AG20443 (cell line): Measurements from ENCODE around the gene SLC46A1.

ENCODE experiments used
- DNase-seq: peaks from one replicate; pipeline ENCODE4 v3.0.0; 2012; ENCODE audit warnings: low spot score, mixed read lengths

Gene SLC46A1

GRCh38 chr17:28379814-28380801 lies 25.9 kb downstream of the SLC46A1 start:
- no peak for DNase-seq

GRCh38 chr17:28372945-28373274 lies 33.1 kb downstream of the SLC46A1 start:
- no peak for DNase-seq

- DNase-seq, result peak; percentile 66
Observed at GRCh38 chr17:28372203-28372944, 33.6 kb downstream of the SLC46A1 start.

- peak; percentile 94 for DNase-seq
Observed at GRCh38 chr17:28371245-28372202, 34.5 kb downstream of the SLC46A1 start, which contains the start of gene SARM1. SARM1 (plus strand) TSS chr17:28371694; CDS start chr17:28372033, 339 bp downstream.

GRCh38 chr17:28370744-28371103 lies 35.3 kb downstream of the SLC46A1 start:
- no peak for DNase-seq

- DNase-seq, result peak; percentile 23
Observed at GRCh38 chr17:28370035-28370743, 35.8 kb downstream of the SLC46A1 start, which contains the start of gene VTN. VTN (minus strand) TSS chr17:28370307; CDS start chr17:28370203, 104 bp downstream.

GRCh38 chr17:28369684-28370034 lies 36.4 kb downstream of the SLC46A1 start:
- DNase-seq, result no peak

- DNase-seq, result no peak
Observed at GRCh38 chr17:28368915-28369683, 36.9 kb downstream of the SLC46A1 start.

GRCh38 chr17:28368306-28368831 lies 37.6 kb downstream of the SLC46A1 start:
- DNase-seq, result no peak

GRCh38 chr17:28367641-28368305 lies 38.2 kb downstream of the SLC46A1 start:
- no peak for DNase-seq

- DNase-seq, result no peak
Observed at GRCh38 chr17:28366605-28367004, 39.4 kb downstream of the SLC46A1 start.

- no peak for DNase-seq
Observed at GRCh38 chr17:28365487-28365886, 40.5 kb downstream of the SLC46A1 start.

- DNase-seq, result no peak
Observed at GRCh38 chr17:28364665-28365363, 41.2 kb downstream of the SLC46A1 start, which contains the start of gene SEBOX. SEBOX (minus strand) TSS chr17:28365199; CDS start chr17:28365151, 48 bp downstream.

GRCh38 chr17:28363776-28364650 lies 42.0 kb downstream of the SLC46A1 start:
- DNase-seq, result no peak

GRCh38 chr17:28363186-28363585 lies 42.8 kb downstream of the SLC46A1 start:
- no peak for DNase-seq

GRCh38 chr17:28357901-28358197 lies 48.2 kb downstream of the SLC46A1 start:
- no peak for DNase-seq

GRCh38 chr17:28357061-28357900 lies 48.7 kb downstream of the SLC46A1 start, which contains the start of gene POLDIP2:
POLDIP2 (minus strand) TSS chr17:28357527; CDS start chr17:28357448, 79 bp downstream.
- DNase-seq, result peak; percentile 98
